Panc1 (cell line): ENCODE data around the gene STAP1.
A peak's percentile ranks its signal among the peaks of the same experiment; 100 is the strongest.

ENCODE experiments used
- POLR2AphosphoS5 ChIP-seq: IDR thresholded peaks from 2 replicates; pipeline ENCODE4 v1.6.1; 2012; ENCODE audit warnings: mild to moderate bottlenecking, low read depth, low read length, moderate library complexity
- TF ChIP-seq, protein P1 (sequence below): fragments of 450-650 bp; IDR thresholded peaks from 2 replicates; pipeline ENCODE4 v1.5.1; 2017; ENCODE audit warnings: mild to moderate bottlenecking

DNA sequence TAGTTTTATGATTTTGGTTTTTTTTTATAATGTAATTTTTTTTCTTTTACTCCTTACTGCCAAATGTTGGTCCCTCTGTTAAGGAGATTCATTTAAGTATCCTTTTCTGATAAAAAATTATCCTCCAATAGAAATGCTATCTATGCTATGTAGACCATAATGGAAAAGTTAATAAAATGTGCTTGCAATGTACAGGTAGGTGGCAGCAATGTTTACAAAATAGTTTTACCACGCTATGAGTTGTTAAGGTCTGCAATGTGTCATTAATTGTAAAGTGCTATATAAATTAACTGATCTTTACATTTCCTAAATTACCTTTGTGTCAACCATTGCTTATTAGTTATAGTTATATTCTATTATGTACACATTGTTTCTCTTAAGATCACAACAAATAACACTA, 9.4 kb upstream of the STAP1 start:
- TF ChIP-seq, protein P1, sequence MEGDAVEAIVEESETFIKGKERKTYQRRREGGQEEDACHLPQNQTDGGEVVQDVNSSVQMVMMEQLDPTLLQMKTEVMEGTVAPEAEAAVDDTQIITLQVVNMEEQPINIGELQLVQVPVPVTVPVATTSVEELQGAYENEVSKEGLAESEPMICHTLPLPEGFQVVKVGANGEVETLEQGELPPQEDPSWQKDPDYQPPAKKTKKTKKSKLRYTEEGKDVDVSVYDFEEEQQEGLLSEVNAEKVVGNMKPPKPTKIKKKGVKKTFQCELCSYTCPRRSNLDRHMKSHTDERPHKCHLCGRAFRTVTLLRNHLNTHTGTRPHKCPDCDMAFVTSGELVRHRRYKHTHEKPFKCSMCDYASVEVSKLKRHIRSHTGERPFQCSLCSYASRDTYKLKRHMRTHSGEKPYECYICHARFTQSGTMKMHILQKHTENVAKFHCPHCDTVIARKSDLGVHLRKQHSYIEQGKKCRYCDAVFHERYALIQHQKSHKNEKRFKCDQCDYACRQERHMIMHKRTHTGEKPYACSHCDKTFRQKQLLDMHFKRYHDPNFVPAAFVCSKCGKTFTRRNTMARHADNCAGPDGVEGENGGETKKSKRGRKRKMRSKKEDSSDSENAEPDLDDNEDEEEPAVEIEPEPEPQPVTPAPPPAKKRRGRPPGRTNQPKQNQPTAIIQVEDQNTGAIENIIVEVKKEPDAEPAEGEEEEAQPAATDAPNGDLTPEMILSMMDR: peak; percentile 41; the same call in 1 of the 2 replicates
- no peak for TF ChIP-seq POLR2AphosphoS5
